T-helper 1 cell treated with Interleukin-12 subunit alpha and Interleukin-12 subunit beta and Interleukin-4 antibody, amounts not matched to agents 30 μg/mL and 1 μg/mL, for 36 hours (primary cell): ENCODE results near the gene AARS2.

Experiments used
- H3K27ac Mint-ChIP-seq: one replicate; pipeline ENCODE4 v1.8.0; 2021; ENCODE audit warnings: mild to moderate bottlenecking, mixed read lengths
- H3K27me3 Mint-ChIP-seq: one replicate; pipeline ENCODE4 v1.8.0; 2021; ENCODE audit warnings: low read depth, mixed read lengths
- H3K36me3 Mint-ChIP-seq: one replicate; pipeline ENCODE4 v1.8.0; 2021; ENCODE audit warnings: low read depth, mixed read lengths
- H3K4me1 Mint-ChIP-seq: one replicate; pipeline ENCODE4 v1.8.0; 2021; ENCODE audit warnings: low read depth, mixed read lengths
- H3K4me3 Mint-ChIP-seq: one replicate; pipeline ENCODE4 v1.8.0; 2021; ENCODE audit warnings: mild to moderate bottlenecking, moderate library complexity, mixed read lengths
- H3K9me3 Mint-ChIP-seq: one replicate; pipeline ENCODE4 v1.8.0; 2021; ENCODE audit warnings: mixed read lengths

AARS2 gene

GRCh38 chr6:44278774-44279697 is 34.1 kb downstream of the AARS2 start:
- no peaks in the 10 kb centered on the region for H3K36me3 Mint-ChIP-seq
- peaks cover 50% of the 10 kb centered on the region for H3K27me3 Mint-ChIP-seq
- H3K9me3 Mint-ChIP-seq, result no peaks in the 10 kb centered on the region
- no peaks in the 10 kb centered on the region for H3K4me1 Mint-ChIP-seq
- H3K27ac Mint-ChIP-seq, result no peak overlapping the region
- H3K4me3 Mint-ChIP-seq, result no peak overlapping the region

GRCh38 chr6:44278315-44278714 is 34.8 kb downstream of the AARS2 start:
- Mint-ChIP-seq H3K36me3 (no peaks in the 10 kb centered on the region), H3K27me3 (peaks cover 49% of the 10 kb centered on the region), H3K9me3 (no peaks in the 10 kb centered on the region), H3K27ac (no peak overlapping the region), H3K4me1 (no peaks in the 10 kb centered on the region), H3K4me3 (no peak overlapping the region)

- Mint-ChIP-seq H3K27me3 (peaks cover 51% of the 10 kb centered on the region), H3K27ac (no peak overlapping the region), H3K4me1 (no peaks in the 10 kb centered on the region), H3K9me3 (no peaks in the 10 kb centered on the region), H3K36me3 (no peaks in the 10 kb centered on the region), H3K4me3 (no peak overlapping the region)
Observed at GRCh38 chr6:44277763-44278162, 35.4 kb downstream of the AARS2 start.

GRCh38 chr6:44276667-44277640 is 36.2 kb downstream of the AARS2 start:
- H3K36me3 Mint-ChIP-seq, result no peaks in the 10 kb centered on the region
- H3K27me3 Mint-ChIP-seq, result peaks cover 59% of the 10 kb centered on the region
- no peaks in the 10 kb centered on the region for H3K9me3 Mint-ChIP-seq
- no peak overlapping the region for H3K27ac Mint-ChIP-seq
- no peaks in the 10 kb centered on the region for H3K4me1 Mint-ChIP-seq
- H3K4me3 Mint-ChIP-seq, result no peak overlapping the region

- H3K4me3 Mint-ChIP-seq, result no peak overlapping the region
- no peaks in the 10 kb centered on the region for H3K4me1 Mint-ChIP-seq
- H3K27me3 Mint-ChIP-seq, result peaks cover 68% of the 10 kb centered on the region
- H3K9me3 Mint-ChIP-seq, result no peaks in the 10 kb centered on the region
- H3K36me3 Mint-ChIP-seq, result no peaks in the 10 kb centered on the region
- no peak overlapping the region for H3K27ac Mint-ChIP-seq
Observed at GRCh38 chr6:44275749-44276648, 37.1 kb downstream of the AARS2 start.

- Mint-ChIP-seq H3K4me3 (no peak overlapping the region), H3K27ac (no peak overlapping the region)
Observed at GRCh38 chr6:44275271-44275748, 37.8 kb downstream of the AARS2 start.

GRCh38 chr6:44273617-44274016 is 39.5 kb downstream of the AARS2 start:
- Mint-ChIP-seq H3K36me3 (no peaks in the 10 kb centered on the region), H3K9me3 (no peaks in the 10 kb centered on the region), H3K27ac (no peak overlapping the region), H3K4me1 (peaks cover 10% of the 10 kb centered on the region), H3K4me3 (no peak overlapping the region), H3K27me3 (peaks cover 72% of the 10 kb centered on the region)

More at GRCh38 chr6:44275271-44275748, 37.8 kb downstream of the AARS2 start:
- Mint-ChIP-seq H3K4me1 (no peaks in the 10 kb centered on the region), H3K9me3 (no peaks in the 10 kb centered on the region), H3K36me3 (no peaks in the 10 kb centered on the region), H3K27me3 (peaks cover 66% of the 10 kb centered on the region)

- Mint-ChIP-seq H3K4me1 (peaks cover 10% of the 10 kb centered on the region), H3K9me3 (no peaks in the 10 kb centered on the region), H3K27ac (no peak overlapping the region), H3K27me3 (peaks cover 75% of the 10 kb centered on the region), H3K36me3 (no peaks in the 10 kb centered on the region), H3K4me3 (no peak overlapping the region)
Observed at GRCh38 chr6:44272999-44273566, 40.1 kb downstream of the AARS2 start.

GRCh38 chr6:44272529-44272928 is 40.6 kb downstream of the AARS2 start:
- Mint-ChIP-seq H3K4me3 (no peak overlapping the region), H3K27me3 (peaks cover 71% of the 10 kb centered on the region), H3K4me1 (peaks cover 14% of the 10 kb centered on the region), H3K27ac (no peak overlapping the region), H3K36me3 (no peaks in the 10 kb centered on the region), H3K9me3 (no peaks in the 10 kb centered on the region)

GRCh38 chr6:44271914-44272313 is 41.2 kb downstream of the AARS2 start:
- H3K4me3 Mint-ChIP-seq, result no peak overlapping the region
- no peak overlapping the region for H3K27ac Mint-ChIP-seq
- H3K27me3 Mint-ChIP-seq, result peaks cover 67% of the 10 kb centered on the region
- no peaks in the 10 kb centered on the region for H3K9me3 Mint-ChIP-seq
- no peaks in the 10 kb centered on the region for H3K36me3 Mint-ChIP-seq
- peaks cover 16% of the 10 kb centered on the region for H3K4me1 Mint-ChIP-seq

- peak overlapping the region; percentile 53 for H3K4me3 Mint-ChIP-seq
- peaks cover 64% of the 10 kb centered on the region for H3K27me3 Mint-ChIP-seq
- no peaks in the 10 kb centered on the region for H3K36me3 Mint-ChIP-seq
- peaks cover 21% of the 10 kb centered on the region for H3K4me1 Mint-ChIP-seq
- H3K27ac Mint-ChIP-seq, result no peak overlapping the region
- no peaks in the 10 kb centered on the region for H3K9me3 Mint-ChIP-seq
Observed at GRCh38 chr6:44271406-44271723, 41.8 kb downstream of the AARS2 start.

GRCh38 chr6:44270526-44271405 is 42.4 kb downstream of the AARS2 start:
- Mint-ChIP-seq H3K27ac (no peak overlapping the region), H3K27me3 (peaks cover 64% of the 10 kb centered on the region), H3K4me1 (peaks cover 27% of the 10 kb centered on the region), H3K36me3 (no peaks in the 10 kb centered on the region), H3K4me3 (peak overlapping the region; percentile 53), H3K9me3 (no peaks in the 10 kb centered on the region)
